GM06990 (cell line): ENCODE results near the gene SLMAP.

Experiments used
- DNase-seq: peaks from one replicate; pipeline ENCODE4 v3.0.0-alpha.2; 2011; ENCODE audit not compliant: insufficient read length; ENCODE audit errors: extremely low read depth
- H3K27me3 ChIP-seq: replicated peaks from 2 replicates; pipeline ENCODE4 v1.6.0; 2011; ENCODE audit warnings: low read length; ENCODE audit not compliant: control insufficient read depth, insufficient read depth
- H3K36me3 ChIP-seq: 2 replicates; pipeline ENCODE4 v1.5.1; 2011; ENCODE audit warnings: low read length; ENCODE audit not compliant: control insufficient read depth, insufficient read depth
- H3K4me3 ChIP-seq: replicated peaks from 2 replicates; pipeline ENCODE4 v1.5.1; 2011; ENCODE audit warnings: low read depth, mild to moderate bottlenecking, control low read depth, low read length
- TF ChIP-seq, protein P1 (sequence below): IDR thresholded peaks from 2 replicates; pipeline ENCODE4 v1.5.1; 2011; ENCODE audit warnings: low read length, control low read depth, mild to moderate bottlenecking, inconsistent platforms; ENCODE audit not compliant: insufficient read depth, poor library complexity, severe bottlenecking

The SLMAP gene

DNA sequence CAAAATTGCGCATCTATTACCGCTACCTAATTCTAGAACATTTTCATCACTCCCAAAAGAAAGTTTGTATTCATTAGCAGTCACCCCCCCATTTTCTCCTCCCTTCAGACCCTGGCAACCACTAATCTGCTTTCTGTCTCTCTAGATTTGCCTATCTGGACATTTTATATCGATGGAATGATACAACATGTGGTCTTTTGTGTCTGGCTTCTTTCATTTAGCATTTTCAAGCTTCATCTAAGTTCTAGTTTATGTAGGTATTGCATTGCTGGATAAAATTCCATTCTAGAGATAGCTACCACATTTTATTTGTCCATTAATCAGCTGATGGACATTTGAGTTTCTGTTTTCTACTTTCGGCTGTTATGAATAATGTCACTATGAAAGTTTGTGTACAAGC lies 38.4 kb downstream of the SLMAP start:
- Histone ChIP-seq H3K27me3 (no peaks in the 10 kb centered on the region), H3K4me3 (no peak overlapping the region), H3K36me3 (no peaks in the 10 kb centered on the region)
- TF ChIP-seq, protein P1, sequence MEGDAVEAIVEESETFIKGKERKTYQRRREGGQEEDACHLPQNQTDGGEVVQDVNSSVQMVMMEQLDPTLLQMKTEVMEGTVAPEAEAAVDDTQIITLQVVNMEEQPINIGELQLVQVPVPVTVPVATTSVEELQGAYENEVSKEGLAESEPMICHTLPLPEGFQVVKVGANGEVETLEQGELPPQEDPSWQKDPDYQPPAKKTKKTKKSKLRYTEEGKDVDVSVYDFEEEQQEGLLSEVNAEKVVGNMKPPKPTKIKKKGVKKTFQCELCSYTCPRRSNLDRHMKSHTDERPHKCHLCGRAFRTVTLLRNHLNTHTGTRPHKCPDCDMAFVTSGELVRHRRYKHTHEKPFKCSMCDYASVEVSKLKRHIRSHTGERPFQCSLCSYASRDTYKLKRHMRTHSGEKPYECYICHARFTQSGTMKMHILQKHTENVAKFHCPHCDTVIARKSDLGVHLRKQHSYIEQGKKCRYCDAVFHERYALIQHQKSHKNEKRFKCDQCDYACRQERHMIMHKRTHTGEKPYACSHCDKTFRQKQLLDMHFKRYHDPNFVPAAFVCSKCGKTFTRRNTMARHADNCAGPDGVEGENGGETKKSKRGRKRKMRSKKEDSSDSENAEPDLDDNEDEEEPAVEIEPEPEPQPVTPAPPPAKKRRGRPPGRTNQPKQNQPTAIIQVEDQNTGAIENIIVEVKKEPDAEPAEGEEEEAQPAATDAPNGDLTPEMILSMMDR = no peak
- DNase-seq = no peak

DNA sequence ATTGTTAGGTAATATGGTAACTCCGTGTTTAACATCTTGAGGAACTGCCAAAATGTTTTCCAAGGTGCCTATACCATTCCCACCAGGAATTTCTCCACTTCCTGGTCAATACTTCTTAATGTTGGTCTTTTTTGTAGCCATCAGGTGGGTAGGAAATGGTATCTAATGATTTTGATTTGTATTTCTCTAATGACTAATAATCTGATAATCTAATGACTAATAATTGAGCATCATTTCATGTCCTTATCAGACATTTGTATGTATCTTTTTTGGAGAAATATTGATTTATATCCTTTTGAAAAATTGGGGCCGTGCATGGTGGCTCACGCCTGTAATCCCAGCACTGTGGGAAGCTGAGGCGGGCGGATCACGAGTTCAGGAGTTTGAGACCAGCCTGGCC lies 38.8 kb downstream of the SLMAP start:
- no peak for DNase-seq
- TF ChIP-seq, protein P1 = no peak
- Histone ChIP-seq H3K27me3 (no peaks in the 10 kb centered on the region), H3K4me3 (no peak overlapping the region), H3K36me3 (no peaks in the 10 kb centered on the region)

DNA sequence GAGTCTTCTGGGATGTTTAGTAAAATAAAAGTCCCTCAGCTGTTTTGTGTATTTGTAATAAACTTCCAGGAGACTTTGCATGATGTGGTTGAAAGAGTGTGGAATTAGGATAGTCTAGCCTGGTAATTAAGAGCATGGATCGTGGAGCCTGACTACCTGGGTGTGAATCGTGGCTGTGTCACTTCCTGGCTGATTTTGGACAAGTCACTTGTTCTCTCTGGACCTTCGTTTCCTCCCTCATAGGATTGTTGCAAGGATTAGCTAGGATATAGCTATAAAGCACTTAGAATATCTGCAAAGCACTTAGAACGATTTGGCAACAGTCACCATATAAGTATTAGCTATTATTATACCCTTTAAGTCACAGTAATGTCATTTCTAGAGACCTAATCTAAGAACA lies 40.2 kb downstream of the SLMAP start:
- Histone ChIP-seq H3K27me3 (no peaks in the 10 kb centered on the region), H3K4me3 (no peak overlapping the region), H3K36me3 (peaks cover 1% of the 10 kb centered on the region; the same call in 1 of the 2 replicates)
- no peak for DNase-seq
- TF ChIP-seq, protein P1 = no peak

DNA sequence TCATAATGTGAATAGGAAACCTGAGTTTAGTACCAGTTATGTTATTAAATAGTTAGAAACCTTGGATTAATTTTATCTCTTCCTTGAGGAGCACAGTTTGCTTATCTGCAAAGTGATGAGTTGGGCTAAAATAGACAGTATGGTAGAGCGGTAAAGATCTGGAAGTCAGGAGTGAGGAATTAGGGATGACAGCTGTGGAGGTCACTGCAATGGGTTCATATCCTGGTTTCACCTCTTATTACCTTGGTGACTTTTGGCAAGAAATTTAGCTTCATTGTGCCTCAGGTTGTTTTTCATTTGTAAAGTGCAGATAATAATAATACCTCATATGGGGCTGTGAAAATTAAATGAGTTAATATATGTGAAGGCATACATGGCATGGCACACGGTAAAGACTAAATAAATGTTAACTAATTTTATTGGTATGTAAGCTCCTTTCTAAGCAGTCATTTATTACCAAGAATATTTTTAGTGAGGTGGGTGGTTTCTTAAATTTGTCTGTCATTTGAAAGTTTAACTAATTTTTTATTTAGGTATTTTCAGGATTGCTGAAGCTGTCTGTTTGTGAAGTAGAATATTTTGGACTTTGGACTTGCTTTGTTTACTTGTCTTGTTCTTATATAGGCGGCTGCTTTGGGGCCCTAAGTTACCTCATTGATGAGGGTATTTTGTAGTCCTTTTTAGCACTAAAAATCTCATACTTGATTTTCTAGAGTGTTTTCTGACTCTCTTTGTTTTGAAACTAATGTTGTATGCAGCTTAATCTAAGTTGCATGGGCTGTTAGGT lies 41.8 kb downstream of the SLMAP start:
- TF ChIP-seq, protein P1 = no peak
- no peaks in the 10 kb centered on the region for H3K27me3 ChIP-seq
- H3K36me3 ChIP-seq = peaks cover 1% of the 10 kb centered on the region; the same call in 1 of the 2 replicates
- no peak for DNase-seq
- no peak overlapping the region for H3K4me3 ChIP-seq

DNA sequence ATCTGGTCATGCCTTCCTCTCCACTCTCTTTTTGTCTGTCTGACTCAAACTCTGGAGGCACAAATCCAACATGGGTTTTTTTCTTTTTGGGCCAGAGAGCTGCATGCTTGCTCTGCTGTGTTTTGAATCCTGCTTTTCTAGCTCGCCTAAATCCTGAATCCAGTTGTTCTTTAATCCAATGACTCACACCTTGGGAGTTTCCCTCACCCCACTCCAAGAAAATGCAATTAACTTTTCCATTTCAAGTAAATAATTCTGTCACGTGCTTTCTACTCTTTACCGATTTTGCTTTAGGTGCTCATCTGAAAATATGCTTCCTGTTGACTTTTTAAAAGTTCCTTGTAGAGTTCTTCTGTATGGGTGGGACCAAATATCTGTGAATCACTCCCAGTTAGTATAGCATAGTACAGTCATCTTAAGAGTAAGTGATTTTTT lies 47.6 kb downstream of the SLMAP start:
- no peak for DNase-seq
- TF ChIP-seq, protein P1 = no peak
- peaks cover 1% of the 10 kb centered on the region; the same call in 1 of the 2 replicates for H3K36me3 ChIP-seq
- H3K27me3 ChIP-seq = no peaks in the 10 kb centered on the region
- no peak overlapping the region for H3K4me3 ChIP-seq

DNA sequence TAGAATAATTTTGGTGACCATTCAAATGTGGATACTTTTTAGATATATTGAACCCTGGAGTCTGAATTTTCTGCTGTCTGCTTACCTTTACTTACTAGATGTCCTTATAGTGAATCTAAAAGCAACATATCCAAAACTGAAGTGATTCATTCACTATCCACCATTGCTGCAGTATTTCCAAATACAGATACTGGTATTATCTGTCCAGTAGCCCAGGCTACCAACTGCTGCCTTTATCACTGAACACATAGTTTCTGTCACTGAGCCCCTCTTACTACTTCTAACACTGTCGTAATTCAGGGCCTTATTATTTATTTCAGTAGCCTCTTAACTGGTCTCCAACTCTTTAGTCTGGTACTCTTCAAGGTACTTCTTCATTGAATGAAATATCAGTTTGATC lies 49.2 kb downstream of the SLMAP start:
- no peak overlapping the region for H3K4me3 ChIP-seq
- H3K27me3 ChIP-seq = no peaks in the 10 kb centered on the region
- TF ChIP-seq, protein P1 = no peak
- no peak for DNase-seq
- peaks cover 1% of the 10 kb centered on the region for H3K36me3 ChIP-seq
